Spinal cord (tissue), 10 donors: Measurements from ENCODE around the gene TMEM178B. TPM values are rescaled to one million over a fixed set of nuclear protein-coding genes. Genes with fewer than 3 reads are reported as not detected.
"Not testable (repeated sequence)": the region's sequence is repeated elsewhere in the genome, so short reads cannot be mapped to it uniquely, and the experiment has no call there.

Experiments used
- DNase-seq, 6 donors: peaks; one replicate each; pipeline versions ENCODE4 v3.0.0 to v3.0.0-alpha.2; 2013 to 2015; ENCODE audit warnings: low spot score in 6 of 6, low read depth in 4 of 6
- H3K27ac ChIP-seq: one replicate; pipeline ENCODE4 v1.5.1; 2013; ENCODE audit warnings: low read depth, low read length, control low read depth
- H3K27me3 ChIP-seq: one replicate; pipeline ENCODE4 v1.6.1; 2013; ENCODE audit warnings: low read length; ENCODE audit not compliant: control insufficient read depth, insufficient read depth
- H3K36me3 ChIP-seq: one replicate; pipeline ENCODE4 v1.6.1; 2013; ENCODE audit warnings: low read length; ENCODE audit not compliant: control insufficient read depth, insufficient read depth
- H3K4me1 ChIP-seq: one replicate; pipeline ENCODE4 v1.6.1; 2013; ENCODE audit warnings: low read length; ENCODE audit not compliant: control insufficient read depth, insufficient read depth
- H3K4me3 ChIP-seq: one replicate; pipeline ENCODE4 v1.5.1; 2013; ENCODE audit warnings: low read depth, low read length, control low read depth
- H3K9me3 ChIP-seq: one replicate; pipeline ENCODE4 v1.6.1; 2013; ENCODE audit warnings: low read length; ENCODE audit not compliant: control insufficient read depth, insufficient read depth
- WGBS: methylation state at CpG from one replicate; pipeline ENCODE4 v1.1.5; 2013; ENCODE audit warnings: missing lambda C conversion rate; ENCODE audit not compliant: insufficient coverage; 5-methylcytosine and 5-hydroxymethylcytosine counted together
- polyA plus RNA-seq, 2 donors: library from polyadenylated mRNA; unstranded; fragments of 120-200 nt; gene quantifications; one replicate each; pipeline ENCODE4 v1.2.1, GENCODE V29; 2013; ENCODE audit not compliant: insufficient read length in 2 of 2
- total RNA-seq, 2 donors: library from RNA; depleted of rRNA in 1 of 2; stranded (reverse); fragments of 120-200 nt in 1 of 2; fragments of >200 nt in 1 of 2; gene quantifications; one replicate each; pipeline versions ENCODE4 v1.2.3 to v1.2.4, GENCODE V29; 2013 to 2014
- donor health status: healthy.

The TMEM178B gene
- total and polyA plus RNA-seq, 4 donors = 24.6 to 71.1 (median 52.1) TPM

- Histone ChIP-seq H3K27me3 (no peaks in the 10 kb centered on the region), H3K27ac (peak overlapping the region; percentile 72), H3K36me3 (no peaks in the 10 kb centered on the region), H3K4me3 (no peak overlapping the region), H3K4me1 (peaks cover 23% of the 10 kb centered on the region), H3K9me3 (no peaks in the 10 kb centered on the region)
- DNase-seq = no peak
- WGBS = 79% methylated on average over 5 of the region's 5 CpGs
Measured at GRCh38 chr7:141370178-141370577, 296.3 kb downstream of the TMEM178B start.

GRCh38 chr7:141370650-141371049 is 296.8 kb downstream of the TMEM178B start:
- 77% methylated on average over 5 of the region's 5 CpGs for WGBS
- Histone ChIP-seq H3K36me3 (no peaks in the 10 kb centered on the region), H3K9me3 (no peaks in the 10 kb centered on the region), H3K27ac (no peak overlapping the region), H3K4me1 (peaks cover 23% of the 10 kb centered on the region), H3K4me3 (no peak overlapping the region), H3K27me3 (no peaks in the 10 kb centered on the region)
- DNase-seq = no peak

- Histone ChIP-seq H3K4me1 (peaks cover 10% of the 10 kb centered on the region), H3K36me3 (no peaks in the 10 kb centered on the region), H3K4me3 (no peak overlapping the region), H3K9me3 (no peaks in the 10 kb centered on the region), H3K27ac (no peak overlapping the region), H3K27me3 (no peaks in the 10 kb centered on the region)
- no peak for DNase-seq
- 100% methylated on average over 7 of the region's 9 CpGs for WGBS
Measured at GRCh38 chr7:141374425-141374824, 300.6 kb downstream of the TMEM178B start.

- no CpG with 5 or more reads among the region's 2 CpGs for WGBS
- no peak overlapping the region for H3K4me3 ChIP-seq
- H3K27ac ChIP-seq = no peak overlapping the region
- H3K9me3 ChIP-seq = no peaks in the 10 kb centered on the region
- no peaks in the 10 kb centered on the region for H3K4me1 ChIP-seq
- H3K36me3 ChIP-seq = no peaks in the 10 kb centered on the region
- peak in 1 of 6 donors; percentile 60 for DNase-seq
- no peaks in the 10 kb centered on the region for H3K27me3 ChIP-seq
Measured at GRCh38 chr7:141375442-141375841, 301.6 kb downstream of the TMEM178B start.

GRCh38 chr7:141377906-141378305 is 304.0 kb downstream of the TMEM178B start:
- WGBS = 80% methylated on average over 1 of the region's 4 CpGs
- no peak for DNase-seq
- no peaks in the 10 kb centered on the region for H3K27me3 ChIP-seq

GRCh38 chr7:141378405-141378804 is 304.5 kb downstream of the TMEM178B start:
- no peak for DNase-seq
- H3K4me3 ChIP-seq = no peak overlapping the region
- H3K36me3 ChIP-seq = no peaks in the 10 kb centered on the region
- no peaks in the 10 kb centered on the region for H3K9me3 ChIP-seq
- no peaks in the 10 kb centered on the region for H3K27me3 ChIP-seq
- WGBS = 83% methylated on average over 1 of the region's 2 CpGs
- no peak overlapping the region for H3K27ac ChIP-seq
- no peaks in the 10 kb centered on the region for H3K4me1 ChIP-seq

More at GRCh38 chr7:141377906-141378305, 304.0 kb downstream of the TMEM178B start:
- H3K27ac ChIP-seq = no peak overlapping the region
- H3K4me3 ChIP-seq = no peak overlapping the region
- H3K9me3 ChIP-seq = no peaks in the 10 kb centered on the region
- H3K4me1 ChIP-seq = no peaks in the 10 kb centered on the region
- no peaks in the 10 kb centered on the region for H3K36me3 ChIP-seq

- Histone ChIP-seq H3K4me3 (no peak overlapping the region), H3K4me1 (no peaks in the 10 kb centered on the region), H3K27ac (no peak overlapping the region), H3K27me3 (no peaks in the 10 kb centered on the region), H3K9me3 (no peaks in the 10 kb centered on the region), H3K36me3 (no peaks in the 10 kb centered on the region)
- WGBS = 51% methylated on average over 3 of the region's 3 CpGs
- DNase-seq = peak in 1 of 6 donors; percentile 41
Measured at GRCh38 chr7:141381794-141382427, 308.0 kb downstream of the TMEM178B start.

GRCh38 chr7:141383356-141383755 is 309.5 kb downstream of the TMEM178B start:
- not testable (repeated sequence) for H3K27me3 ChIP-seq, H3K36me3 ChIP-seq, H3K9me3 ChIP-seq, H3K4me3 ChIP-seq, DNase-seq, H3K4me1 ChIP-seq, H3K27ac ChIP-seq
- no CpG with 5 or more reads among the region's 3 CpGs for WGBS

GRCh38 chr7:141386881-141387280 is 313.0 kb downstream of the TMEM178B start:
- H3K36me3 ChIP-seq = no peaks in the 10 kb centered on the region
- no peak for DNase-seq
- H3K27ac ChIP-seq = no peak overlapping the region
- H3K4me3 ChIP-seq = no peak overlapping the region
- H3K27me3 ChIP-seq = no peaks in the 10 kb centered on the region
- peaks cover 3% of the 10 kb centered on the region for H3K4me1 ChIP-seq
- no peaks in the 10 kb centered on the region for H3K9me3 ChIP-seq
- WGBS = no CpG with 5 or more reads among the region's 1 CpG

GRCh38 chr7:141387521-141388217 is 313.8 kb downstream of the TMEM178B start:
- H3K4me1 ChIP-seq = peaks cover 3% of the 10 kb centered on the region
- WGBS = 78% methylated on average over 9 of the region's 14 CpGs
- no peak overlapping the region for H3K4me3 ChIP-seq
- H3K27ac ChIP-seq = no peak overlapping the region
- no peaks in the 10 kb centered on the region for H3K27me3 ChIP-seq
- DNase-seq = no peak
- H3K36me3 ChIP-seq = no peaks in the 10 kb centered on the region
- no peaks in the 10 kb centered on the region for H3K9me3 ChIP-seq
